OCI-LY1 (cell line): ENCODE results near the gene SMAD6.
"Not testable (repeated sequence)": the region's sequence is repeated elsewhere in the genome, so short reads cannot be mapped to it uniquely, and the experiment has no call there.

ENCODE experiments used
- H2AFZ ChIP-seq: fragments of 200-600 bp; sonication (generic), shearing (Covaris generic); 2 replicates; pipeline ENCODE4 v1.6.0; 2014; ENCODE audit warnings: antibody characterized with exemption, mild to moderate bottlenecking, low read length
- H3F3A ChIP-seq: fragments of 200-600 bp; sonication (generic), shearing (Covaris generic); 2 replicates; pipeline ENCODE4 v1.6.0; 2014; ENCODE audit warnings: mild to moderate bottlenecking, antibody characterized with exemption, low read length, moderate library complexity; ENCODE audit not compliant: insufficient read depth
- H3K27ac ChIP-seq: fragments of 200-600 bp; sonication (generic); 2 replicates; pipeline ENCODE4 v1.5.1; 2014; ENCODE audit warnings: low read length, mixed run types, mild to moderate bottlenecking, low read depth; ENCODE audit not compliant: poor library complexity, severe bottlenecking
- H3K27me3 ChIP-seq: fragments of 200-600 bp; sonication (generic); 2 replicates; pipeline ENCODE4 v1.6.0; 2014; ENCODE audit warnings: antibody characterized with exemption, mild to moderate bottlenecking, low read length, moderate library complexity; ENCODE audit not compliant: insufficient read depth
- H3K36me3 ChIP-seq: fragments of 200-600 bp; sonication (generic); 2 replicates; pipeline ENCODE4 v1.6.1; 2014; ENCODE audit warnings: mild to moderate bottlenecking, antibody characterized with exemption, low read length, moderate library complexity, mixed read lengths; ENCODE audit not compliant: insufficient read depth
- H3K4me1 ChIP-seq: fragments of 200-600 bp; sonication (generic); 2 replicates; pipeline ENCODE4 v1.5.1; 2014; ENCODE audit warnings: mild to moderate bottlenecking, low read length, moderate library complexity; ENCODE audit not compliant: insufficient read depth, severe bottlenecking
- H3K4me2 ChIP-seq: fragments of 200-600 bp; sonication (generic), shearing (Covaris generic); 2 replicates; pipeline ENCODE4 v1.6.1; 2014; ENCODE audit warnings: low read length
- H3K4me3 ChIP-seq: fragments of 200-600 bp; sonication (generic); 2 replicates; pipeline ENCODE4 v1.5.1; 2014; ENCODE audit warnings: low read length, low read depth, mild to moderate bottlenecking, mixed read lengths; ENCODE audit not compliant: poor library complexity, severe bottlenecking
- H3K79me2 ChIP-seq: fragments of 200-600 bp; shearing (Covaris generic); 2 replicates; pipeline ENCODE4 v1.6.1; 2016; ENCODE audit warnings: mixed run types, low read length, mixed read lengths; ENCODE audit not compliant: insufficient read depth
- H3K9ac ChIP-seq: fragments of 200-600 bp; sonication (generic), shearing (Covaris generic); 2 replicates; pipeline ENCODE4 v1.6.1; 2014; ENCODE audit warnings: mild to moderate bottlenecking, low read length, mixed read lengths
- H3K9me2 ChIP-seq: fragments of 200-600 bp; sonication (generic), shearing (Covaris generic); 2 replicates; pipeline ENCODE4 v1.6.1; 2014; ENCODE audit warnings: low read depth, mild to moderate bottlenecking, low read length, mixed read lengths
- H3K9me3 ChIP-seq: fragments of 200-600 bp; shearing (Covaris generic); 2 replicates; pipeline ENCODE4 v1.6.1; 2014; ENCODE audit warnings: low read length, mixed read lengths
- H4K20me1 ChIP-seq: fragments of 200-600 bp; sonication (generic), shearing (Covaris generic); 2 replicates; pipeline ENCODE4 v1.6.0; 2016; ENCODE audit warnings: mild to moderate bottlenecking, low read length; ENCODE audit not compliant: insufficient read depth
- EZH2 ChIP-seq: fragments of 200-600 bp; sonication (generic), shearing (Covaris generic); IDR thresholded peaks from 2 replicates; pipeline ENCODE4 v1.8.0; 2017; ENCODE audit warnings: borderline replicate concordance, mixed run types, mild to moderate bottlenecking, antibody characterized with exemption, low read length, moderate library complexity, mixed read lengths
- TF ChIP-seq, protein P1 (sequence below): fragments of 200-600 bp; sonication (generic), shearing (Covaris generic); IDR thresholded peaks from 2 replicates; pipeline ENCODE4 v1.5.1; 2017; ENCODE audit warnings: mild to moderate bottlenecking, antibody characterized with exemption, low read length, moderate library complexity, mixed read lengths

The SMAD6 gene

GRCh38 chr15:66682865-66683264 is 19.2 kb upstream of the SMAD6 start:
- Histone ChIP-seq H3K4me3 (no peak overlapping the region), H3K9me3 (no peaks in the 10 kb centered on the region), H3F3A (no peaks in the 10 kb centered on the region), H4K20me1 (no peaks in the 10 kb centered on the region), H2AFZ (no peak overlapping the region), H3K36me3 (no peaks in the 10 kb centered on the region), H3K27me3 (no peaks in the 10 kb centered on the region), H3K9me2 (no peaks in the 10 kb centered on the region), H3K4me1 (no peaks in the 10 kb centered on the region), H3K79me2 (no peaks in the 10 kb centered on the region), H3K9ac (no peak overlapping the region), H3K27ac (no peak overlapping the region), H3K4me2 (no peak overlapping the region)
- TF ChIP-seq, protein P1, sequence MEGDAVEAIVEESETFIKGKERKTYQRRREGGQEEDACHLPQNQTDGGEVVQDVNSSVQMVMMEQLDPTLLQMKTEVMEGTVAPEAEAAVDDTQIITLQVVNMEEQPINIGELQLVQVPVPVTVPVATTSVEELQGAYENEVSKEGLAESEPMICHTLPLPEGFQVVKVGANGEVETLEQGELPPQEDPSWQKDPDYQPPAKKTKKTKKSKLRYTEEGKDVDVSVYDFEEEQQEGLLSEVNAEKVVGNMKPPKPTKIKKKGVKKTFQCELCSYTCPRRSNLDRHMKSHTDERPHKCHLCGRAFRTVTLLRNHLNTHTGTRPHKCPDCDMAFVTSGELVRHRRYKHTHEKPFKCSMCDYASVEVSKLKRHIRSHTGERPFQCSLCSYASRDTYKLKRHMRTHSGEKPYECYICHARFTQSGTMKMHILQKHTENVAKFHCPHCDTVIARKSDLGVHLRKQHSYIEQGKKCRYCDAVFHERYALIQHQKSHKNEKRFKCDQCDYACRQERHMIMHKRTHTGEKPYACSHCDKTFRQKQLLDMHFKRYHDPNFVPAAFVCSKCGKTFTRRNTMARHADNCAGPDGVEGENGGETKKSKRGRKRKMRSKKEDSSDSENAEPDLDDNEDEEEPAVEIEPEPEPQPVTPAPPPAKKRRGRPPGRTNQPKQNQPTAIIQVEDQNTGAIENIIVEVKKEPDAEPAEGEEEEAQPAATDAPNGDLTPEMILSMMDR, result no peak
- no peak for TF ChIP-seq EZH2

DNA sequence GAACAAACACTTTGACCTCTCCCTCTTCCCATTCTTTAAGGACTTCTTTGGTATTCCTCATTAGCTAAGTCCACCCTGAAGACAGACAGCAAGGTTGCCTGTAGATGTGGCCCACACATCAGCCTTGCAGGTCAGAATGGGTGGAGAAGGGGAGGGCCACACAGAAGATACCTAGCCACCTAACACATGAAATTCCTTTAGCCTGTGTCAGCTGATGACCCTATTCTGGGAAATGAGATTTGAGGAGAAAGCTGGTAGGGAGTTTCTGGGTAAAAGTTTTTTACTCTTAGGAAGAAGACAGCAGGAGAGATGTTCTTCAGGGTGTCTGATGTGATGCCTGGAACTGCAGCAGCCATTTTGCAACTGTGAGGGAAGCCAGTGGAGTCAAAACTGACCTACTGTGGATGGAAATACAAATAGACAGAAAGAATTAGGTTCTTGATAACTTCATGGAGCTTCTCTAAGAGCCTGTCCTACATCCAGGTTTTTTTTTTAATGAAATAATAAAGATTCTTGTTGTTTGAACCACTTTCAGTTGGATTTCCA is 17.8 kb upstream of the SMAD6 start:
- H3K4me1 ChIP-seq, result peaks cover 6% of the 10 kb centered on the region
- H3K4me3 ChIP-seq, result no peak overlapping the region
- H4K20me1 ChIP-seq, result no peaks in the 10 kb centered on the region
- H3K9me2 ChIP-seq, result no peaks in the 10 kb centered on the region
- no peak overlapping the region for H3K4me2 ChIP-seq
- H3F3A ChIP-seq, result no peaks in the 10 kb centered on the region
- H3K36me3 ChIP-seq, result no peaks in the 10 kb centered on the region
- H3K79me2 ChIP-seq, result no peaks in the 10 kb centered on the region
- H3K9me3 ChIP-seq, result no peaks in the 10 kb centered on the region
- H3K27ac ChIP-seq, result no peak overlapping the region
- no peak overlapping the region for H3K9ac ChIP-seq
- TF ChIP-seq, protein P1, result no peak
- no peak for TF ChIP-seq EZH2
- H3K27me3 ChIP-seq, result no peaks in the 10 kb centered on the region
- no peak overlapping the region for H2AFZ ChIP-seq

DNA sequence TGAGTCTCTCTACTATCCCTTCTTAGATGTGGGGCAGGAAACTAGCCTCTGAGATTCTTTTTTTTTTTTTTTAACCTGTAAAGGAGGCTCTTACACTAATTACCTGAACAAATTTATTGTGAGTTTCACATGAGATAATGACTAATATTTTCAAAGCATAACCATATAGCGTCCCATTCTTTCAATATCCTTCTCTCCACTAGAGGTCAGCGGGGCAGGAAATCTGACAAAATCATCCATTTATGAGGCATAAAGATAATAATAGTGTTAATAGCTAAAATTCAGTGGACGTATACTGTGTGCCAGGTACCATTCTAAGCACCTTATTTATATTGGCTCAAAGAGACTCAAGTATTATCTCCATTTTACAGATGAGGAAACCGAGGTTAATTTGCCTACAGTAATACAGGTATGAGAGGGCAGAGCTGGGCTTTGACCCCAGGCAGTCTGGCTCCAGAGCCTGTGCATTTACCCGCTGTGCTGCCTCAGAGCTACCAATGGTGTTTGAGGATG is 16.3 kb upstream of the SMAD6 start:
- H3K27ac ChIP-seq, result no peak overlapping the region
- H2AFZ ChIP-seq, result no peak overlapping the region
- no peaks in the 10 kb centered on the region for H3K36me3 ChIP-seq
- no peak overlapping the region for H3K9ac ChIP-seq
- H3K4me1 ChIP-seq, result peaks cover 6% of the 10 kb centered on the region
- no peaks in the 10 kb centered on the region for H3K9me3 ChIP-seq
- H3K4me2 ChIP-seq, result no peak overlapping the region
- no peaks in the 10 kb centered on the region for H3K27me3 ChIP-seq
- H3K4me3 ChIP-seq, result no peak overlapping the region
- no peaks in the 10 kb centered on the region for H4K20me1 ChIP-seq
- no peaks in the 10 kb centered on the region for H3K79me2 ChIP-seq
- no peak for TF ChIP-seq EZH2
- TF ChIP-seq, protein P1, result peak; percentile 49
- no peaks in the 10 kb centered on the region for H3K9me2 ChIP-seq
- H3F3A ChIP-seq, result no peaks in the 10 kb centered on the region

DNA sequence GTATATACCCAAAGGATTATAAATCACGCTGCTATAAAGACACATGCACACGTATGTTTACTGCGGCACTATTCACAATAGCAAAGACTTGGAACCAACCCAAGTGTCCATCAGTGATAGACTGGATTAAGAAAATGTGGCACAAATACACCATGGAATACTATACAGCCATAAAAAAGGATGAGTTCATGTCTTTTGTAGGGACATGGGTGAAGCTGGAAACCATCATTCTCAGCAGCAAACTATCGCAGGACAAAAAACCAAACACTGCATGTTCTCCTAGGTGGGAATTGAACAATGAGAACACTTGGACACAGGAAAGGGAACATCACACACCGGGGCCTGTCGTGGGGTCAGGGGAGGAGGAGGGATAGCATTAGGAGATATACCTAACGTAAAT is 11.1 kb upstream of the SMAD6 start:
- not testable (repeated sequence) for H3K9me2 ChIP-seq, H3F3A ChIP-seq, H3K9me3 ChIP-seq, H3K4me2 ChIP-seq, H3K27me3 ChIP-seq, H4K20me1 ChIP-seq, H3K79me2 ChIP-seq, H3K9ac ChIP-seq, H3K4me3 ChIP-seq, H3K27ac ChIP-seq, H3K36me3 ChIP-seq, H2AFZ ChIP-seq
- H3K4me1 ChIP-seq, result peaks cover 26% of the 10 kb centered on the region
